ENCODE measurements around the gene CARF.
A peak's percentile ranks its signal among the peaks of the same experiment; 100 is the strongest.
"Not testable (repeated sequence)": the region's sequence is repeated elsewhere in the genome, so short reads cannot be mapped to it uniquely, and the experiment has no call there.

Gene CARF

GRCh38 chr2:202911512-202912341 lies at the start of gene CARF, which contains the start of gene WDR12:
Gene CARF (plus strand): TSS chr2:202912275. CDS start chr2:202941903, 29,628 bp downstream.
Gene WDR12 (minus strand): TSS chr2:202911673. CDS start chr2:202911476, 197 bp downstream.
- peak; percentile 83 for DNase-seq

GRCh38 chr2:202870431-202871299 lies 41.4 kb upstream of the CARF start:
- DNase-seq: peak; percentile 43

GRCh38 chr2:202871300-202872141 lies 40.6 kb upstream of the CARF start, which contains the start of gene ICA1L:
Gene ICA1L (minus strand): TSS chr2:202871766. CDS start chr2:202829009, 42,757 bp downstream.
- DNase-seq: no peak

- no peak for DNase-seq
These were observed 34.4 kb upstream of the CARF start for GRCh38 chr2:202877699-202878098.

DNA sequence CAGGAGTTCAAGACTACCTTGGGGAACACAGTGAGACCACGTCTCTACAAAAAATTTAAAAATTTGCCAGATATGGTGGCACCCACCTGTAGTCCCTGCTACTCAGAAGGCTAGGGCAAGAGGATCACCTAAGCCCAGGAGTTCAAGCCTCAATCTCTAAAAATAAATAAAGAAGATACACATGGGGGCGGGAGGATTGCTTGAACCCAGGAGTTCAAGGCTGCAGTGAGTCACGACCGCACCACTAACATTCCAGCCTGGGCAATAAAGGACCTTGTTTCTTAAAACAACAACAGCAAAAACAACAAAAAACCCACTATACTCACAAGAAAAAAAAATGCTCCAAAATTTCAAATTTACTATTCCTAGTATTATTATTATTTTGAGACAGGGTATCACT lies 30.5 kb upstream of the CARF start:
- no peak for DNase-seq

GRCh38 chr2:202883987-202884675 lies 27.9 kb upstream of the CARF start:
- no peak for DNase-seq

DNA sequence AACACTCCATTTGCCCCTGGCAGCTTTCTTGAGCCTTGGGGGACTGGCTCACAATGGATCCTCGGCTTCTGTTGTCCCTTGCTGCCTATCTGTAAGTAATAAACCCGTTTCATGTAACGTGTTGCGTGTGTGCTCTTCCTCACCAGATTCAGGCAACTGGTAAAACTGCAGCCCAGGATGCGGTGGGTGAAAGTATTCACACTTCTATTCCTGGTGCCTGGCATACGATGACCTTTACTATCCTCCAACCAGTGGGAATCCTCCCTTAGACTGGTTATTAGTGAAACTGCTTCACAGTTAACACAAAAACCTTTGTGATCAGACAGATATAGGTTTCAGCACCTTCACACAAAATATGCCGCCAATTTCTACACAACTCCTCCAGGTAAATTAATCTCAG lies 26.9 kb upstream of the CARF start:
- no peak for DNase-seq

DNA sequence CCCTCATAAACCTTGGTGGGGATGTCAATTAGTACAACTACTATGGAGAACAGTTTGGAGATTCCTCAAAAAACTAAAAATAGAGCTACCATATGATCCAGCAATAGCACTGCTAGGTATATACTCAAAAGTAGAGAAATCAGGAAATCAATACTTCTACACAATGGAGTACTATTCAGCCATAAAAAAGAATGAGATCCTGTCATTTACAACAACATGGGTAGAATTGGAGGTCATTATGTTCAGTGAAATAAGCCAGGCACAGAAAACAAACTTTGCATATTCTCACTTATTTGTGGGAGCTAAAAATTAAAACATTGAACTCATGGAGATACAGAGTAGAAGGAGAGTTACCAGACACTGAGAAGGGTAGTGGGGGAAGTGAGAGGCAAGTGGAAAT lies 6.6 kb upstream of the CARF start:
- not testable (repeated sequence) for DNase-seq

DNA sequence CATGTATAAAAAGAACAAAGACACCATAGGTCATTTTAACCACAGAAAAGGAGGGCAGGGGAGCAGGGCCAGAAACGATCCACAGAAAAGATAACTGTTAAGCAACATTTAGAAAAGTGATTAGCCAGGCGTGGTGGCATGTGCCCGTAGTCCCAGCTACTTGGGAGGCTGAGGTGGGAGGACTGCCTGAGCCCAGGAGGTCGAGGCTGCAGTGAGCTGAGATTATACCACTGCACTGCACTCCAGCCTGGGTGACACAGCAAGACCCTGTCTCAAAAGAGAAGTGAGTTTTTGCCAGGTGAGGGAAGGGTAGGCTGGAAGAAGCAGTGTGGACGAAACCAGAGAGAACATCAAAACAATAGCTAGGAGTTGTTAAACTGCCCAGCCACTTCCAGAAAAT lies 3.9 kb upstream of the CARF start:
- DNase-seq: no peak

DNA sequence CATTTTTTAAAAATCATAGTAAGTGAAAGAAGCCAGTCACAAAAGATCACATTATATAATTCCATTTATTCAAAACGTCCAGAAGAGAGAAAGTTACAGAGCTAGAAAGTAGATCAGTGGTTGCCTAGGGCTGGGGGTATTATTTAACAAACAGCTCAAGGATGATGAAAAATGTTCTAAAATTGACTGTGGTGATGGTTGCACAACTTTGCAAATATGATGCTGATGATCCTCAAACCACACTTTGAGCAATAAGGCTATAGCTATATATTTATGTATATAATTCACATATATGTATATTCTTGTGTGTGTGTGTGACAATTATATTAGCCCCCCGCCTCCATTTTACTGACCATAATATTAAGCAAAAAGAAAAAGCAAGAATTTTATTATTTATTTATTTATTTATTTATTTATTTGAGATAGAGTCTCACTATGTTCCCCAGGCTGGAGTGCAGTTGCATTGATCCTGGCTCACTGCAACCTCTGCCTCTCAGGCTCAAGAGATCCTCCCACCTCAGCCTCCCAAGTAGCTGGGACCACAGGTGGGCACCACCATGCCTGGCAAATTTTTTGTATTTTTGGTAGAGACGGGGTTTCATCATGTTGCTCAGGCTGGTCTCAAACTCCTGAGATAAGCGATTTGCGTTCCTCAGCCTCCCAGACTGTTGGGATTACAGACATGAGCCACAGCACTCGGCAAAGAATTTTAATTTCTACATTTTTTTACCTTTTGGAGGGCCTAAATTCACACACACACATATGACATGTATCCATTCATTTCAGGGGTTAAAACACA lies 2.5 kb upstream of the CARF start:
- DNase-seq: no peak

DNA sequence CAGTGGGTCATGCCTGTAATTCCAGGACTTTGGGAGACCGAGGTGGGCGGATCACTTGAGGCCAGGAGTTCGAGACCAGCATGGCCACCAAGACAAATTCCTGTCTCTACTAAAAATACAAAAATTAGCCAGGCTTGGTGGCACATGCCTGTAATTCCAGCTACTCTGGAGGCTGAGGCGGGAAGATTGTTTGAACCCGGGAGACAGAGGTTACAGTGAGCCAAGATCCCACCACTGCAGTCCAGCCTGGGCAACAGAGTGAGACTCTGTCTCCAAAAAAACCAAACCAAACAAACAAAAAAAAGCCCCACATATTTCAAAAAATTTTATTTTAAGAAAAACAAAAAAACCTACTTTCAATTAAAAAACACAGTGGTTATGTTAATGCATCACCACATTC lies 1.8 kb upstream of the CARF start:
- DNase-seq: not testable (repeated sequence)

- no peak for DNase-seq
These were observed 1.4 kb upstream of the CARF start for GRCh38 chr2:202910698-202911097.

DNA sequence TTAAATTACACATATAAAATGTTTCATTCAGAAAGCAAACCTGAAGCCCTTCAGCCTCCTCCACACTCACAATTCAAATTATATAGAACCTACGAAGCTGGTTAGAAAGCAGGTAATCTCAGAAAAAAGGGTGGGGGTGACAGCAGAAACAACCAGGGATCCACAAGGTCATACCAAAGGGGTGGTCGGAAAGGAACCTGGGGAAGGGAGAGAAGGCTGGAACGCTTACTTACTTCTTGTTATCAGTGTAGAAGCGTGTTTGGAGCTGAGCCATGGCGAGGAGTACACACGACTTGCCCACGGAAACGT lies 918 bp upstream of the CARF start:
- DNase-seq: no peak

GRCh38 chr2:202912342-202913201 lies 497 bp downstream of the CARF start:
- not testable (repeated sequence) for DNase-seq

GRCh38 chr2:202918860-202919259 lies 6.8 kb downstream of the CARF start:
- DNase-seq: no peak

GRCh38 chr2:202932425-202933138 lies 20.5 kb downstream of the CARF start:
- no peak for DNase-seq

DNA sequence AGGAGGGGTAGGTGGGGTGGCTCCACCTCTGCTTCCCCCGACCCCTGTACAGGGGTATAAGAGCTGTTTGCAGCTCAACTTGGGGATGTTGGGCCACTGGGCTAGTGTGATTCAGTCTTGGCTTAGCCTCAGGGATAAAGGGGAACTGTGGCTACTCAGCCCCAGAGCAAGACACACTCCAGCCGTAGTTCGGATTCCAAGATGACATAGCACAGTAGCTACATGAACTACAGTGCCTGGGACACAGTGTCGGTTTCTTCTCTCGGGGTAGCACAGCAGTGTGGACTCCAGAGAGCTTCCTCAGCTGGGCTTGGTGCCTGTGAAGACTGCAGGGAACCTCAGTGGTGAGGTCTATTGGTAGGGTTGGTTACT lies 21.1 kb downstream of the CARF start:
- no peak for DNase-seq

DNA sequence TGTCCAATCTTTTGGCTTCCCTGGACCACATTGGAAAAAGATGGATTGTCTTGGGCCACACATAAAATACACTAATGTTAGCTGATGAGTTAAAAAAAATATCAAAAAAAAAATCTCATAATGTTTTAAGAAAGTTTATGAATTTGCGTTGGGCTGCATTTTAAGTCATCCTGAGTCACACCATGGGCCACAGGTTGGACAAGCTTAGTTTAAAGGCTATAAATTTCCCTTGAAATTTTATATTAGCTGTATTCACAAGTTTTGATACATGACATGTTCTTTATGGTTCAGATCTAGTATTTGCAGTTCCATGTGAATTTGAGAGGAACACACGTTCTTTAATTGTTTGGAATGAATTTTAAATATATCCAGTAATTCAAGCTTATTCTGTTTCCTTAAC lies 21.9 kb downstream of the CARF start:
- no peak for DNase-seq

DNA sequence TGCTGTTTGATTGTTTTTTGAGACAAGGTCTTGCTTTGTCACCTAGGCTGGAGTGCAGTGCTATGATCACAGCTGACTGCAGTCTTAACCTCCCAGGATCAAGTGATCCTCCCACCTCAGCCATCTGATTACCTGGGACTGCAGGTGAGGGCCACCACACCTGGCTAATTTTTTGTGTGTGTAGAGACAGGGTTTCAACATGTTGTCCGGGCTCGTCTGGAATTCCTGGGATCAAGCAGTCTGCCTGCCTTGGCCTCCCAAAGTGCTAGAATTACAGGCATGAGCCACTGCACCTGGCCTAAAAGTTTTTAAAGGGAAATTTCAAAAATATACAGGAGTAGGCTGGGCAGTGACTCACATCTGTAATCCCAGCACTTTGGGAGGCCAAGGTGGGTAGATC lies 22.4 kb downstream of the CARF start:
- DNase-seq: no peak

GRCh38 chr2:202938960-202939359 lies 26.9 kb downstream of the CARF start:
- DNase-seq: no peak

All from activated CD4-positive, alpha-beta T cell treated with anti-CD3 and anti-CD28 coated beads for 1 hour (primary cell).